HG03442 (cell line): ENCODE measurements around the gene ANAPC1.
"Not testable (repeated sequence)": the region's sequence is repeated elsewhere in the genome, so short reads cannot be mapped to it uniquely, and the experiment has no call there.

Experiments used
- ATAC-seq: cut with Tn5 transposase; IDR thresholded peaks from one replicate; pipeline ENCODE4 v1.9.1; 2021; ENCODE audit warnings: mild to moderate bottlenecking, moderate library complexity; ENCODE audit not compliant: unreplicated experiment

ANAPC1 gene

DNA sequence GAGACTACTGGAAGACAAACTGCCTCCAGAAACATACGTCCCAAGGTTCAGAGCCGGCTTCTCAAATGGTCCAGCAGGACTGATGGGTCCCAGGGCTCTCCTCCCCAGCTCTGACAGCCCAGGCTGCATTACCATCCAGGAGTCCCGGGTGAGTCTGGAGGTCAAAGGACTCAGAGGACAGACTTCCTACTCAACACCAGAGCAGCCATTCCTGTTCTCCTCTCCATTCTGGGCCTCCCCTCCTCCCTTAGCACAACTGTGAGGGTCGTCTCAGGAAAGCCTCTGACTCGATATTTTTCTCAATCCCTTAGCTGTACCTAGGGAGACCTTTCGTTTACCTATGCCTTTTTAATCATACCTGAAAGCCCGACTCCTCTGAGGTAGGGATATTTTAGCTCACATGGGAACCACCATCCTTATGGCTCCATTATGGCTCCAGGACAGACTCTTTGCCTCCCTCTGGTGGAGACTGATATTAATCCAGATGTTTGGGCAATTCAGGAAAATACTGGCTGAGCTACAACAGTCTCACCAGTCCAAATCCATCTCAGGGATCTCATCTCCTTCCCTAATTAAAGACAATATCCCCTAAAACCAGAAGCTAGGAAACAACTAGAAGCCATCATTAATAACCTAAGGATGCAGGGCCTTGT lies 70.9 kb downstream of the ANAPC1 start:
- ATAC-seq: not testable (repeated sequence)

DNA sequence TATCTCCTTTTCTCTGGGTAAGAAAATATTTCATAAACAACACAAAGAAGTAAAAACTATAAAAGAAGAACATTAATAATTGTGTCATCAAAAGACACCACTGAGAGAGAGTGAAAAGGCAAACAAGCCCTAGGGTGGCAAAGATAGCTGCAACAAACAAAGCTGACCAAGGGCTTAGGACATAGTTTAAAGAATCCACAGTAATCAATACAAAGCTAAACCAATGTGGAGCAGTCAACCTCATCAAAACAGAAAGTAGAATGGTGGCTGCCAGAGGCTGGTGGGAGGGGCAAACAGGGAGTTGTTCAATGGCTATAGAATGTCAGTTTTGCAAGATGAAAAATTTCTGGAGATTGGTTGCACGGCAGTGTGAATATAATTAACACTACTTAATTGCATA lies 93.4 kb downstream of the ANAPC1 start:
- ATAC-seq: not testable (repeated sequence)

DNA sequence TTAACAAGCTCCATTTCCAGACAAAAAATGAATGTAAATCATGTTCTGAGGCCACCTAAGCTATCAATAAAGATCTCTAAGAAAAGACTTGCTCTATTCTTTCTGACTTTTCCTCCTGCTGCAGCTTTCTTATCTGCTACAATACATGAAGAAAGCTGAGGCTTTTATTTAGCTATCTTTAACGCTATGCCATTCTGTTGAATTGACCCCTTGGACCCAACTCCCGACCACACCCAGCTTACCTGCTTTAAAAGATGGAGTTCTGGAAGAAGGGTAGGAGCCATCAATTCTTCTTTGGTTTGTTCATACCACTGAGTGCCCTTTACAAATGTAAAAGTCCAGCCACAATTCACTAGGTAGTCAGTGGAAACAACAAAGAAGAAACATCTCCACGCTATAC lies 99.9 kb downstream of the ANAPC1 start:
- not testable (repeated sequence) for ATAC-seq

DNA sequence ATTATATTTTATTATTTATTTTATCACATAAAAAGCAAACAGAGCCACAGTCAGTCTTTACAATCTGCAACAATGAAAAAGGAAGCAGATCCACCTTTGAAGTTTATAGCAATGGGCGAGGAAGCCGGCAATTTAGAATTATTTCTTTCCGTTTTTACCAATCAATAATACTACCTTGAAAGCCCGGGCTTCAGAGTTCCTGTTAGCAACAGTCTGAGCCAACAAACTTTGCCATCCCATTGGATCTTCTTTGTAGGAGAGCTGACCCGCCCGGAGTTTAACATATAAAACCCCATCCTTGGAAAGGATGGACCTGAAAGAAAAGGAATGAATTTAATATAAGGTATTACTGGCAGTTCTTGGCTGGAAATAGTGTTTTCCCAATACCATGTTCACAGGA lies 101.8 kb downstream of the ANAPC1 start:
- ATAC-seq: not testable (repeated sequence)

DNA sequence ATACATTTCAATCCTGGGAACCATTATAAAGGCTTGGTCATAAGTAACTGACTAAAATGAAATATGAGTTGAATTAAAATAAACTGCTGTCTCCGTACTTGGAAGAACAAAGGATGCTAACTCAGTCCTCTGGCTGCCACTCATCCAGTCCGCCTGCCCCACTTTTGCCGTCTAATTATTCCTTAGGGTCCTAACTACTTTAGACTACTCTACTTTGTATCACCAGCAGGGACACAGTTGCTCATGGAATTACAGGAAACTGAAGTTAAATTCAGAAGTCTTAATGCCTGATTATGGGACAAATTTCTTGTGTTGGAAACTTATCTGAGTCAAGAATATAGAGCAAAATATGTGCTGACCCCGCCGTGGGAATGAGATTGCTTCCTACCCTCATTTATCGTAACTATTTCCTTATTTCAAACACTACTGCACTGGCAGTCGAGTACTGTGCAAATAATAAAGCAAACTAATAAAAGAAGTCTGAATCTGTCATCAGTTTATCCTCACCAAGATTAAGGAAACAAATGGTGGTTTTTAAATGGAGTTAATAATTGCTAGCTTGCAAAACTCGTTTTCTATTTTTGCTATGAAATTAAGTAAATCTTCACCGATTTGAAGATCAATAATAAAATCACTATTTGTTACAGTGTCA lies 102.4 kb downstream of the ANAPC1 start:
- ATAC-seq: not testable (repeated sequence)

DNA sequence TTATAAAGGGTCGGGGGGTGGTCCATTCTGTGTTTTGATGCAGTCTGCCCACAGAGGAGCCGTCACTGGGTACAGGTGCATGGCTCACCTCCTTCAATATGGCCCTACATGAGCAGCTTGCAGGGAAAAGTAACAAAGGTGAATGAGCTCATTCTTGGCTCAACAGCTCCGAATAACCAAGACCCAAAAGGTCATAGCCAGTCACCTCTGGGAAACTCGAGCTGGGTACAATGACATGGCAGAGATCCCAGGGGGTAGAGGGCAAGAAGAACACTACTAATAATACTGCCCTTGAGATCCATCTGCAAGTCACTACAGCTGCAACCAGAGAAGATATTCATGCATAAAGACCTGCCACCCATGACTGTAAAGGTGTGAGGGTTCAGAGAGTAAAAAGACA lies 106.8 kb downstream of the ANAPC1 start:
- not testable (repeated sequence) for ATAC-seq

DNA sequence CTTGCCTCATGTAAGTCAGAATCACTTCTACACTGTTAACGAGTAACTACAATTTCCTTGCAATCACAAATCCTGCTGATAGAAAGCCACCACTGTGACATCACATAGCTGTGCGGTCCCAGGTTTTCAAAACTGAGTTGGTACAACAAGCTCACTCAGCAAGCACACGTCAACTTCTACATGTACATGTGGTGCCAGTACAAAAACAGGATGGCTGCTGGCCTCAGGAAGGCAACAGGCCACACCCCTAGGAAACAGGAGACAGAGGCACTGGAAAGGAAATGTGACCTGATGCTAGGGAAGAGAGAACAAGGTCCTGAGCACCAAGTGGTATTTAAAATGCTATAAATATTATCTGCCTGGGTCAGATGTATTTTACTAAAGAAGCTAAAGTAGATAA lies 107.7 kb downstream of the ANAPC1 start:
- ATAC-seq: not testable (repeated sequence)

DNA sequence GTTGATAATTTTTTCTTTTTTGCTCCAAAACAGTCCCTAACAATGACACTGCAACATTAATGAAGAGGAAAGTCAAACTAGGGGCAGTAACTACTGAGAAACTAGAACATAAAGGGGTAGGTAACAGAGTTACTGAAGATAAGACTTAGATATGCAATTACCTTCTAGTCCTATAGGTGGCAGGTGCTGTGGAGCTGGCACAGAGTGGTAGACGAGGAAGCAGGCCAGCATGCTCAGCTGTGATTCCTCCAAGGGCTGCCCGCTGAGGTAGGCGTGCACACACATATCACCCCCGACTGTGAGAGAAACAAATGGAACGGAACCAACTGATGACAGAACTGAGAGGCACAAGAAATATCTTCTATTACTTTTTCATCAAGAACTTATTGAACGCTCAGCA lies 111.8 kb downstream of the ANAPC1 start:
- peak; percentile 52 for ATAC-seq

DNA sequence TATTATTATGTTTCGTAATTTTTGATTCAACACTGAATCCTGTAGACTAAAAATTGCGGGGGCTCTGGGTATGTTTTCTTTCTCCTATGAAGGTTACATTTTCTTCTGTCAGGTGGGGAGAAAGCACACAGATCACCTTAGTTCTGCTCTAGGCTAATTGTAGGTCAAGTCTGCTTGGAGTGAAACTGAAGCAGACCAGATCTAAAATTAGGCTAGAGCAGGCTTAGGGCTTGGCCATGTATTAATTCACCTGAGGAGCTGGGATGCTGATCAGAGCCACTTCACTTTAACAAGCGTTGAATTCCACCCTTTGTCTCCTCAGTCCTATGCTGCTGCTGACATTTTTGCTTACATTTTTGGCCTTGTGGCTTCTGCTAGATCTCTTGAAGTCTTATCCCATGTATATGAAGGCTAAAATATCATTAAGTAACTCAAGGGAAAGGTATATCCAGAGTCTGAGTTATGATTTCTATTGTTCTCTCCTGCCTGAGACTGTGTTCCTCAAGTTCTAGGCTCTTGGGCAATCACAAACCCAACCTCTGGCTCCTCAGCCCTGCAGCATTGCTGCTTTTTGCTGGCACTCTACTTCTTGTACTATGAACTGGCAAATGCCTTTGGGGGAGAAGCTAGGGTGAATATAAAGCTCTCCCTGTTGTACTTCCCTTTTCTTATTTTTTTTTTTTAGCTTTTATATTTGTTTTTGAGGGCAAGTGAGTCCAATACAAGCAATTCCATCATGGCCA lies 112.9 kb downstream of the ANAPC1 start:
- ATAC-seq: not testable (repeated sequence)

DNA sequence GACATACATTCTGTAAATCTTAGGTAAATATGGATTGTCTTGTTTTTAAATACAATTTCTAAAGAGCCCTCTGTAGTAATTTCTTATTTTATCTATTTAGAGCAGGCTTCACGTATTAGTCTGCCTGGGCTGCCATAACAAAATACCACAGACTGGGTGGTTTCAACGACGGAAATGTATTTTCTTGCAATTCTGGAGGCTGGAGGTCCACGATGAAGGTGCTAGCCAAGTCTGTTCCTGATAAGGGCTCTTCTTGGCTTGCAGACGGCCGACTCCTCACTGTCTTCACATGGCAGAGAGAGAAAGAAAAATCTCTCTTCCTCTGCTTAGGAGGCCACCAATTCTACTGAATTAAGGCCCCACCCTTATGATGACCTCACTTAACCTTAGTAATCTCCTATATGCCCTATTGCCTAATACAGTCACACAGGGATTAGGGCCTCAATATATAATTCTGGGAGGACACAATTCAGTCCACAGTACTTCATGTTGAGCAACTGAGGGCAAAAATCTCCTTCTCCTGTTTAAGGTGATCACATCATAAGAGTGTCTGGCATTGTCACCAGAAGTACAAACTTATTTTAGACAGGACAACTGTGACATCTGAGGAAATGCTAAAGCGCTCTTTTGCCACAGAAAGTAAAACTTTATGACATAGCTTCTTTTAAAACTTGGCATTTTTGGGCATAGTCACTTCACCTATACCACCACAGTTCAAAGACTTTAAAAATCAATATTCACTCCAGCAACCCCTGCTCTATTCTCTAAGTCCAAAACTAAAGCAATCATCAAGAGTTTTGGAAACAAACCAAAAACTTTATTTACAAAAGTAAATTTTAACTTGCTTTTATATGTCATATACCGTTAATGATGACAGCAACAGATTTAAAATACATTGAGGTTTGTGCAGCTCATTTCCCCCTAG lies 115.5 kb downstream of the ANAPC1 start:
- not testable (repeated sequence) for ATAC-seq

DNA sequence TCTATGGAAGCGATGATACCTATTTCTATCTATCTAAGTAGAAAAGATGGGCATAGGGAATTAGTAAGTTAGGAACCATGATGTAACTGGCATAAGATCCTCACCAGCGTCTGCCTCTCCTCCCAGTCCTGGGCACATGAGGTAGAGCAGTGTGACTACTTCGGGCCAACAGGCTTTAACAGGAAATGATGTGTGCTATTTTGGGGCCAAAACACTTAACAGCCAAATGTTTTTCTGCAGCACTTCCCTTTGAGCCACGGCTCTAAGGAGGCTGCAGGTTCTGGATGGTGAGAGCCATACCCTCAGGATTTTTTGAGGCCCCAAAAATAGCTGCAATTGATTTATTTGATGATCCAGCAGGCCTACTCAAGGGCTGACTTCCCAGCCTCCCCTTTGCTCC lies 116.9 kb downstream of the ANAPC1 start:
- not testable (repeated sequence) for ATAC-seq

DNA sequence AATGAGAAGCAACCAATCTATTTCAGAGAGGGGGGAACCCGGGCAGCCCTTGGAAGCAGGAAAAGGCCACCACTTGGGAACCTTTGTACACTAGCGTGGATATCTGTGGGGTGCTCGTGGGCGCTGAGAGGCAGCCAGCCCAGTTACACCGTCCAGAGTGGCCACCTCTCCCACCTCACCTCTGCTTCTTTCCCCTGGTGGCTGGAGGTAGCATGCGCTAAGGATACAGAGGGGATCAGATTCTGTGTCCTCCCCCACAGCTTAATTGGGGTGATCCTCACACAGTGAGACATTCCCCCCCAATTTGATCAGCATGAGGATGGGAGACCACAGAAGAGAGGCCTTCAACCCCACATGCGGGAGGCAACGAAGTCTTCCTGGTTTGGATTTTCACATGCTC lies 117.7 kb downstream of the ANAPC1 start:
- ATAC-seq: not testable (repeated sequence)

DNA sequence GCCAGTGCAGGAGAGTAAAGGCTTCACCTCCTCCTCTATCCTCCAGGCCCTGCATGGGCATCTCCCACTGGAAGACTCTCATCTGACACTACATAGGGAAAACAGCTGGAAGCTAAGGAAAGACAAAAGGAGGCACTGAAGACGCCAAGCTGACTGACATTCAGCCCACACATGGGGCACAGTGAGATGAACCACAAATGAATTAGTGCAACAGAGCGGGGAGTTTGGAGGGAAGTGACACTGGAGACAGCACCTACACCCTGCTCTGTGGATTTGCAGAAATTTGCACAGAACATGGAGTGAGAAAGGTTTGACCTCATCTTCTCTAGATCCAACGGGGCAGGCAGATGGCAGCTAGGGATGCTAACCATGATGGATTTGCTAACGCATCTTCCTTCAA lies 119.8 kb downstream of the ANAPC1 start:
- ATAC-seq: not testable (repeated sequence)

DNA sequence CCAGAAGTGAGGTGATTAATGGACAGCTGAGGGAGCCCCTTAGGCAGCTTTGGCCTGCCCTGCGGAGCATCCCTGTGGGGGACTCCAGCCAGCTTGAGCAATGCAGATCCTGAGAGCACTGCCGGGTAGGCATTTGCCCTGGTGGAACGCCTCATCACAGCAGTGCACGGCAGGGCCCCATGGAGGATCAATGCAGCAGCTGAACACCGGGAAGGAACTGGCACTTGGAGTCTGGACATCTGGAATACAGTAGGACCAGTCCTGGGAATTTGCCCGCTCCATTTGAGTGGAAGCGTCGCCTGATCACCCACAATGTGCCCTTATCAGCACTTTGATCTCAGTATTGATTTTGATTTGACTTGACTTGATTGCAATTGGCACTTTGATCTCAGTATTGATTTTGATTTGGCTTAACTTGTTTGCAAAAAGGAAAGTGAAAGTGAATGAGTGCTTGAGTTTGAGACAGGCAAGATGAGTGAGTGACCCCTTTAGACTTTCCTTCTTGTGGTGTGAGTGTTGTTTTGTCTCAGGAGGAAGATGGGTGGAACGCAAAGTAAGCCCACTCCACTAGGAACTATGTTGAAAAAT lies 123.2 kb downstream of the ANAPC1 start:
- not testable (repeated sequence) for ATAC-seq

DNA sequence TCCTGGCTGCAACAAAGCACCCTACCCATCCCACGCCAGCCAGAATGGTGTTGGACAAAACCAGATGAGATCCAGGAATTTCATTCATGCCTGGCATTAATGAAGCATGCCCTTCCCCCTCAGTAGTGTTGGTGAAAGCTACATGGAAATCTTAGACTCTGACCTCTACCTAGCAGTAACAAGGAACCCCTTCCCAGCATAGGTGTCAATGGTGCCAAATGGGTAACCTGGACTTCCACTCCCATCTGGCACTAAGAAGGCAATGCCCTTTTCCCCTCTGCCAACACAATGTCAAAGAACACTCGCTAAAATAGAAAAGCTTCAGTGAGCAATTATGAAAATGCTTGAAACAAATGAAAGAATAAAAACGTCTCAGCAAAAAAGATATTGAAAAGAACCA lies 131.5 kb downstream of the ANAPC1 start:
- ATAC-seq: not testable (repeated sequence)

DNA sequence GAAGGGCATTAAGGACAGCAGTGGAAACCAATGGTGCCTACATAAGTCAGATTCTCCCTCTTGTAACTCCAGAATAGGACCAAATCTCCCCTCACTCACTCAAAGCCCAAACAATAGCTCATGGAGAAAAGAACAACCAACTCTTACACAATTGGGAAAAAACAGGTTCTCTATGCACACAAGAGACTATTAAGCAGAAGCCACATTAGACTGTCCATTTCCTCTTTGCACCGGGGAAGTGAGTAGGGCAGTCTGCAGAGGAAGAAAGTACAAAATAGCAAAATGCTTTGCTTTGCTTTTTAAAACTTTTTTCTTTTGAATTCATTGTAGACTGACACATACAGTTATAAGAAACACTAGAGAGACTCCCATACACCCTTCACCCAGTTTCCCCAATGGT lies 133.4 kb downstream of the ANAPC1 start:
- ATAC-seq: not testable (repeated sequence)

DNA sequence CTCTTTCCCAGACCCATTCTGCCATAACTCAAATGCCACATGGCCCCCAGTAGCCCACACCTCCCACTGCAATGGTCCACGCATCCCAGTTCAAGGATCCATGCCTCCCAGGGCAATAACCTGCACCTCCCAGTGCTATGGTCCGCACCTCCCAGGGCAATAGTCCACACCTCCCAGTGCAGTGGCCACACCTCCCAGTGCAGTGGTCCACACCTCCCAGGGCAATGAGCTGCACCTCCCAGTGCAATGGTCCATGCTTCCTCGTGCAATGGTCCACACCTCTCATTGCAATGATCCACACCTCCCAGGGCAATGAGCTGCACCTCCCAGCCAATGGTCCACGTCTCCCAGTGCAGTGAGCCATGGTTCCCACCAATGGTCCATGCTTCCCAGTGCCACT lies 135.6 kb downstream of the ANAPC1 start:
- ATAC-seq: not testable (repeated sequence)

DNA sequence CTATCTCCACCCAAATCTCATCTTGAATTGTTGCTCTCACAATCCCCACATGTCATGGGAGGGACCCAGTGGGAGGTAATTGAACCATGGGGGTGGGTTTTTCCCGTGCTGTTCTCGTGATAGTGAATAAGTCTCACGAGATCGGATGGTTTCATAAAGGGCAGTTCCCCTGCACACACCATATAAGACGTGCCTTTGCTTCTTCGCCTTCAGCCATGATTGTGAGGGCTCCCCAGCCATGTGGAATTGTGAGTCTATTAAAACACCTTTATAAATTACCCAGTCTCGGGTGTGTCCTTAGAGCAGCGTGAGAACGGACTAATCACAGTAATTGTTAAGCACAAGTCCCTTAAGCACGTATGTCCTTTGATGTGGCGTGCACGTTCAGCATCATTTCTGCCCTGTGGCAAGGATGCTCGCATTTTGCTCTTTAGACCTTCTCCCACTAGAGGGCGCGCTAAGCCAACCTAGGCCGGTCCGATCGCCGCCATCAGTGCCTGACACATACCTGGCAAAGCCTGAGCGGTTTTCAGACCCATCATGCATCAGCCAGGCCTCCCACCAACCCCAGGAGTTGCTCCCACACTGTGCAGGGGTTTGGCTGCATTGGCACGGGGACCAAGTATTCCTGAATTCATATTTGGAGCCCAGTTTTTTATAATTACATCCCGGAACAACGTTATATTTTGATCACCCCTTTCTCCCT lies 136.4 kb downstream of the ANAPC1 start:
- ATAC-seq: peak; percentile 77

DNA sequence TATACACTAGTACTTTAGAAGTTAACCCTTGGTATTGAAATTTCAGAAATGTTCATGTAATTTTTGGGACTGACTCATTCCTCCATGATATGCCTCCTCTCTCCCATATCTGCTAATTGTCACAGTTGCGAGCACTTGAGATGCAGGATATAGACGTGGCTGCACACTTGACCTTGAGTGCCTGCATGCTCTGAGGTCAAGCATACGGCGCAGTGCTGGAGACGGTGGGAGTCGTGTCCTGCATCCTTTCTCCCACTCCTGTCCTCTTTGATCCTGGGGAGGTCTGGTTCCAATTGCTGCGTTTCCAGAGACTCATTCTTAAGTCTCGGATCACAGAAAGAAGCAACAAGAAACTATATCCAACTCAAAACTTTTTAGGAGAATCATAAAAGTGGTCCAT lies 139.2 kb downstream of the ANAPC1 start:
- ATAC-seq: not testable (repeated sequence)

DNA sequence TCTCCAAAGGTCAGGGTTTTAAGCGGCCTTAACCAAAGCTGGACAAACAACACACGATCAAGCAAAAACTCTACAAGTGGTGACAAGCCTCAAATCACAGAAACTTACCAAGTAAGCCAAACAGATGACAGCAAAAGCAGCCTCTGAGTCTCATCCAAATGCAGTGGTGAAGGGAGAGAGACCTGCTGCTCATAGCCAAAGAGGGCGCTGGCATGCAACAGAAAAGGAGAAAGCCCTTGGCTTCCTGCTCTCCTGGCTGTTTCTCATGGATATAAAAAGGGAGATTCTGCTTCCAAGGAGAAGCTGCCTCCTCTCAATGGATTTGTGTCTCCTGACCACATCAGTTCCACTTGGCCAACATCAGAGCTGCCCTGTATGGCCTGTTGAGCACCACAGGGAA lies 142.5 kb downstream of the ANAPC1 start:
- ATAC-seq: not testable (repeated sequence)
